ENCODE measurements around the gene CP.

CP gene

DNA sequence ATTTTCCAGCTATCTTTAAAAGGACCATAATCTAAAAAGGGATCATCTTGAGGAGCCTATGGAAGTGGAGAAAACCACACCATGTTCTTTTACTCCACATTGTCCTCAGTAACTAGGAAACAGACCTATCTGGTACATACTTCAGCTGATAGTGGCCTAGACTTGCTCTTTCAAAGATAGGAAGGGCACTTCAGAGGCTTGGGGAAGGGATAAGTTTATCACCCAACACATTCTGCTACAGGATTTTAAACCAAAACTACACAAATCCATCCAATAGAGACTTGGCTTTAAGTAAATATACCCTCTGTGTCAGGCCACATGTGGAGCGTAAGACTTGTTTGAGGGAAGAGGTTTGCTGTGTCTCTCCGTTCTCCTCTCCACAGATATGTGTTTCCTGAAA lies 35.4 kb downstream of the CP start:
- H3K27me3 ChIP-seq (ENCODE audit: insufficient read depth, low read length, poor library complexity), result no peaks in the 10 kb centered on the region
- no peaks in the 10 kb centered on the region for H4K20me1 ChIP-seq (ENCODE audit: insufficient read depth, low read length)
- H3K36me3 ChIP-seq (ENCODE audit: insufficient read depth, low read length), result no peaks in the 10 kb centered on the region
- H3K79me2 ChIP-seq (ENCODE audit: insufficient read depth, low read length), result no peaks in the 10 kb centered on the region
- no peaks in the 10 kb centered on the region for H3K9me3 ChIP-seq (ENCODE audit: insufficient read depth, low read length, severe bottlenecking)
- no peak overlapping the region for H3K27ac ChIP-seq (ENCODE audit: low read length)
- DNase-seq (no peak), ATAC-seq (ENCODE audit: insufficient read depth, low read depth) (no peak)
- TF ChIP-seq, protein P1, sequence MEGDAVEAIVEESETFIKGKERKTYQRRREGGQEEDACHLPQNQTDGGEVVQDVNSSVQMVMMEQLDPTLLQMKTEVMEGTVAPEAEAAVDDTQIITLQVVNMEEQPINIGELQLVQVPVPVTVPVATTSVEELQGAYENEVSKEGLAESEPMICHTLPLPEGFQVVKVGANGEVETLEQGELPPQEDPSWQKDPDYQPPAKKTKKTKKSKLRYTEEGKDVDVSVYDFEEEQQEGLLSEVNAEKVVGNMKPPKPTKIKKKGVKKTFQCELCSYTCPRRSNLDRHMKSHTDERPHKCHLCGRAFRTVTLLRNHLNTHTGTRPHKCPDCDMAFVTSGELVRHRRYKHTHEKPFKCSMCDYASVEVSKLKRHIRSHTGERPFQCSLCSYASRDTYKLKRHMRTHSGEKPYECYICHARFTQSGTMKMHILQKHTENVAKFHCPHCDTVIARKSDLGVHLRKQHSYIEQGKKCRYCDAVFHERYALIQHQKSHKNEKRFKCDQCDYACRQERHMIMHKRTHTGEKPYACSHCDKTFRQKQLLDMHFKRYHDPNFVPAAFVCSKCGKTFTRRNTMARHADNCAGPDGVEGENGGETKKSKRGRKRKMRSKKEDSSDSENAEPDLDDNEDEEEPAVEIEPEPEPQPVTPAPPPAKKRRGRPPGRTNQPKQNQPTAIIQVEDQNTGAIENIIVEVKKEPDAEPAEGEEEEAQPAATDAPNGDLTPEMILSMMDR (IDR thresholded peaks at IDR 0.05; ENCODE audit: borderline replicate concordance, extremely low read depth, low read length, poor library complexity, severe bottlenecking), result no peak
- TF ChIP-seq EZH2 (IDR thresholded peaks at IDR 0.05; ENCODE audit: borderline replicate concordance, low read depth, low read length, severe bottlenecking), result no peak
- no peak overlapping the region for H3K9ac ChIP-seq (ENCODE audit: low read depth, low read length)
- H3K4me2 ChIP-seq (ENCODE audit: insufficient read depth, low read length), result no peak overlapping the region
- no peaks in the 10 kb centered on the region for H3K4me1 ChIP-seq (ENCODE audit: insufficient read depth, low read length)
- H2AFZ ChIP-seq (ENCODE audit: low read depth, low read length), result no peak overlapping the region
- no peak overlapping the region for H3K4me3 ChIP-seq (ENCODE audit: low read depth in 1 of 2, low read length in 2 of 2)

DNA sequence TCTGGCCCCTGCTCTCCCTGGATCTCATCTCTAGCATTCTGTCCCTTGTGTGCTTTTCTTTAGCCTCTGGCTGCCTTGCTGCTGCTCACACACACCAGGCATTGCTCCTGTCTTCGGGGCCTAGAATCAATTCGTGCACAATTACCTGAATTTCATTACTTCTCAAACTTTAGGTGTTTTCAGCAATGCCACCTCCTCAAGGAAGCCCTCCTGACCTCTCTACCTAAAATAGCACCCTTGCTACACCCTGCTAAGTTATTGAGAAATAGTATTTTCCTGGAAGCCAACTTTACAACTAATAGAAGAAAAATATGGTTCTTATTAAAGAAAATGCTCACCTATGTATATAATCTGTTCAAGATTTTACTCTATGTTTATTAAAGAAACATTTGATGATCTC lies 40.4 kb downstream of the CP start:
- no peaks in the 10 kb centered on the region for H4K20me1 ChIP-seq (ENCODE audit: insufficient read depth, low read length)
- no peak overlapping the region for H3K4me3 ChIP-seq (ENCODE audit: low read depth in 1 of 2, low read length in 2 of 2)
- no peak overlapping the region for H3K4me2 ChIP-seq (ENCODE audit: insufficient read depth, low read length)
- no peaks in the 10 kb centered on the region for H3K27me3 ChIP-seq (ENCODE audit: insufficient read depth, low read length, poor library complexity)
- H3K36me3 ChIP-seq (ENCODE audit: insufficient read depth, low read length), result peaks cover 4% of the 10 kb centered on the region; the same call in 1 of the 2 replicates
- no peak overlapping the region for H3K9ac ChIP-seq (ENCODE audit: low read depth, low read length)
- H3K27ac ChIP-seq (ENCODE audit: low read length), result no peak overlapping the region
- H2AFZ ChIP-seq (ENCODE audit: low read depth, low read length), result no peak overlapping the region
- no peaks in the 10 kb centered on the region for H3K9me3 ChIP-seq (ENCODE audit: insufficient read depth, low read length, severe bottlenecking)
- ATAC-seq (ENCODE audit: insufficient read depth, low read depth), result no peak
- no peak for DNase-seq
- no peaks in the 10 kb centered on the region for H3K79me2 ChIP-seq (ENCODE audit: insufficient read depth, low read length)
- no peaks in the 10 kb centered on the region for H3K4me1 ChIP-seq (ENCODE audit: insufficient read depth, low read length)
- TF ChIP-seq, protein P1 (IDR thresholded peaks at IDR 0.05; ENCODE audit: borderline replicate concordance, extremely low read depth, low read length, poor library complexity, severe bottlenecking), result no peak
- TF ChIP-seq EZH2 (IDR thresholded peaks at IDR 0.05; ENCODE audit: borderline replicate concordance, low read depth, low read length, severe bottlenecking), result no peak

DNA sequence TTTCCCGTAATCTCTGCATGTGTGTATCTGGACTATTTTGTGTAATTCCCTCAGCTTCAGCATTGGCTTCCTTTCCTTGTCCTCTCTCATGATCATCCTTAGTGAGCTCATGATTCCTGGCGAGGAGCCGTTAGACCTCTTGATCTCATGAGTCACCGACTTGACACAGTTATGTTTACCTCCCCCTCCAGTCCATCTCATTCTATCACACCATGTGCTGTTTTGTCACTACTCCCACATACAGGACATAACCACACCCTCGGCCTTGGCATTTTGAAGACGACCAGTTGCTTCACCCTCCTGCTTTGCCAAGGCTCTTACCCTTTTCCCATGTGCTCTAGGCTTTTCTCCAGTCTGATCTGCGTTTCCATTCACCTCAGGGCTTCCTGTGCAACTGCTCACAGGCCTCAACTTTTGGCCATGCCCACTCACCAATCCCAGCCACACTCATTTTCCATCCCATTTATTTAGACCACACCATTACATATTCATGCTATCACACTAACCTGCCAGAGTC lies 41.5 kb downstream of the CP start:
- no peak overlapping the region for H2AFZ ChIP-seq (ENCODE audit: low read depth, low read length)
- no peaks in the 10 kb centered on the region for H3K4me1 ChIP-seq (ENCODE audit: insufficient read depth, low read length)
- no peaks in the 10 kb centered on the region for H4K20me1 ChIP-seq (ENCODE audit: insufficient read depth, low read length)
- H3K9me3 ChIP-seq (ENCODE audit: insufficient read depth, low read length, severe bottlenecking), result no peaks in the 10 kb centered on the region
- no peak overlapping the region for H3K9ac ChIP-seq (ENCODE audit: low read depth, low read length)
- no peak overlapping the region for H3K4me2 ChIP-seq (ENCODE audit: insufficient read depth, low read length)
- no peaks in the 10 kb centered on the region for H3K27me3 ChIP-seq (ENCODE audit: insufficient read depth, low read length, poor library complexity)
- TF ChIP-seq, protein P1 (IDR thresholded peaks at IDR 0.05; ENCODE audit: borderline replicate concordance, extremely low read depth, low read length, poor library complexity, severe bottlenecking), result no peak
- no peak for TF ChIP-seq EZH2 (IDR thresholded peaks at IDR 0.05; ENCODE audit: borderline replicate concordance, low read depth, low read length, severe bottlenecking)
- H3K79me2 ChIP-seq (ENCODE audit: insufficient read depth, low read length), result no peaks in the 10 kb centered on the region
- no peak overlapping the region for H3K4me3 ChIP-seq (ENCODE audit: low read depth in 1 of 2, low read length in 2 of 2)
- no peak overlapping the region for H3K27ac ChIP-seq (ENCODE audit: low read length)
- DNase-seq (no peak), ATAC-seq (ENCODE audit: insufficient read depth, low read depth) (no peak)
- peaks cover 4% of the 10 kb centered on the region; the same call in 1 of the 2 replicates for H3K36me3 ChIP-seq (ENCODE audit: insufficient read depth, low read length)

DNA sequence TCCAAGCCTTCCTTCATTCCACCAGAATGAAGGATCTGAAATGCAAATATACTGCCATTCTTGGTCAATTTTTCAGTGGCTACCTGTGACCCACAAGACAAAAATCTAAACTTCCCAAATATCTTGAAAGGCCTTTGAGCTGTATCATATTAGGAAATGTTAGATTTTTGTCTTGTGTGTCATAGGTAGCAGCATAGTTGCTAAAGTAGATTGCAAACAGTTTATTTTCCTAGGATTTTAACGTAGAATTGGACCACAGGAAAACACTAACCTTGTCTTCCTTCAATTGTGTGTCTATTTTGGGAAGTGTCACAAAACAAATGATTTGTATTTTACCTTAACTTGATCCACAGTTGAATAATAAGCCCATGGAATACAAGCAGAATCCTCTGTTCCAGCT lies 42.4 kb downstream of the CP start:
- H4K20me1 ChIP-seq (ENCODE audit: insufficient read depth, low read length), result no peaks in the 10 kb centered on the region
- no peaks in the 10 kb centered on the region for H3K79me2 ChIP-seq (ENCODE audit: insufficient read depth, low read length)
- H3K4me2 ChIP-seq (ENCODE audit: insufficient read depth, low read length), result no peak overlapping the region
- H3K9me3 ChIP-seq (ENCODE audit: insufficient read depth, low read length, severe bottlenecking), result no peaks in the 10 kb centered on the region
- peaks cover 5% of the 10 kb centered on the region; the same call in 1 of the 2 replicates for H3K36me3 ChIP-seq (ENCODE audit: insufficient read depth, low read length)
- no peak for ATAC-seq (ENCODE audit: insufficient read depth, low read depth)
- H3K4me3 ChIP-seq (ENCODE audit: low read depth in 1 of 2, low read length in 2 of 2), result no peak overlapping the region
- H2AFZ ChIP-seq (ENCODE audit: low read depth, low read length), result no peak overlapping the region
- no peaks in the 10 kb centered on the region for H3K4me1 ChIP-seq (ENCODE audit: insufficient read depth, low read length)
- H3K9ac ChIP-seq (ENCODE audit: low read depth, low read length), result no peak overlapping the region
- no peak for TF ChIP-seq EZH2 (IDR thresholded peaks at IDR 0.05; ENCODE audit: borderline replicate concordance, low read depth, low read length, severe bottlenecking)
- TF ChIP-seq, protein P1 (IDR thresholded peaks at IDR 0.05; ENCODE audit: borderline replicate concordance, extremely low read depth, low read length, poor library complexity, severe bottlenecking), result no peak
- DNase-seq, result no peak
- H3K27ac ChIP-seq (ENCODE audit: low read length), result no peak overlapping the region
- H3K27me3 ChIP-seq (ENCODE audit: insufficient read depth, low read length, poor library complexity), result no peaks in the 10 kb centered on the region

Data from DND-41 (cell line).